Uterus (tissue), 4 donors: Measurements from ENCODE around the gene MMAB. TPM values are rescaled to one million over a fixed set of nuclear protein-coding genes. Genes with fewer than 3 reads are reported as not detected.

Experiments
- DNase-seq, 2 donors: peaks; one replicate each; pipeline ENCODE4 v3.0.0-alpha.2; 2019 to 2020
- H3K27ac ChIP-seq, 2 donors: fragments of 200-600 bp; sonication (generic); 1 replicate in 1 of 2; 2 replicates in 1 of 2; pipeline ENCODE4 v1.5.1; 2016 to 2018
- H3K27me3 ChIP-seq, 2 donors: fragments of 200-600 bp; sonication (generic); one replicate each; pipeline ENCODE4 v1.5.1; 2018 to 2019; ENCODE audit warnings: control low read depth in 1 of 2
- H3K36me3 ChIP-seq, 2 donors: fragments of 200-600 bp; sonication (generic); one replicate each; pipeline ENCODE4 v1.5.1; 2019; ENCODE audit warnings: control low read depth in 1 of 2
- H3K4me1 ChIP-seq, 2 donors: fragments of 200-600 bp; sonication (generic); one replicate each; pipeline ENCODE4 v1.5.1; 2018 to 2019; ENCODE audit warnings: control low read depth in 1 of 2
- H3K4me3 ChIP-seq, 2 donors: fragments of 200-600 bp; sonication (generic); 1 replicate in 1 of 2; 2 replicates in 1 of 2; pipeline ENCODE4 v1.5.1; 2018 to 2019; ENCODE audit warnings: mild to moderate bottlenecking in 1 of 2
- H3K9me3 ChIP-seq, 2 donors: fragments of 200-600 bp; sonication (generic); one replicate each; pipeline ENCODE4 v1.5.1; 2019; ENCODE audit warnings: control low read depth in 1 of 2
- CTCF ChIP-seq, 4 experiments: fragments of 200-600 bp in 2 of 4; fragments of 450-650 bp in 2 of 4; sonication (generic) in 2 of 4; IDR thresholded peaks; one replicate each; pipeline ENCODE4 v1.5.1; 2016 to 2019; ENCODE audit warnings: antibody characterized with exemption in 4 of 4, mild to moderate bottlenecking in 2 of 4, moderate library complexity in 1 of 4
- POLR2A ChIP-seq, 2 donors: fragments of 450-650 bp; IDR thresholded peaks; one replicate each; pipeline ENCODE4 v1.6.1; 2016; ENCODE audit warnings: antibody characterized with exemption in 2 of 2, mild to moderate bottlenecking in 1 of 2, moderate library complexity in 1 of 2
- intact Hi-C: fragments of 100-400 bp; cut with DNase I; formaldehyde crosslinking; loops from one replicate; pipeline ENCODE4 v1.15.1; 2023; ENCODE audit warnings: low total_unique reads
- total RNA-seq, 4 donors: library from RNA; depleted of rRNA in 3 of 4; stranded (reverse); fragments of >200 nt in 3 of 4; gene quantifications; one replicate each; pipeline versions ENCODE4 v1.1.0 to v1.2.4, GENCODE V29; 2014 to 2023
- donor health status: DM: yes; HTN: yes; CAD: no.

The MMAB gene
- total RNA-seq, 4 donors from 2014 or later: 15.0 to 234 (median 21.5) TPM

- no peak for TF ChIP-seq POLR2A (IDR thresholded peaks at IDR 0.05)
- TF ChIP-seq CTCF (IDR thresholded peaks at IDR 0.05): no peak
- Histone ChIP-seq H3K9me3 (no peaks in the 10 kb centered on the region), H3K4me1 (no peaks in the 10 kb centered on the region), H3K27me3 (no peaks in the 10 kb centered on the region), H3K36me3 (no peaks in the 10 kb centered on the region), H3K4me3 (no peak overlapping the region), H3K27ac (no peak overlapping the region)
- intact Hi-C loops: no loop called here
- no peak for DNase-seq
Observed at GRCh38 chr12:109553483-109553882, 19.8 kb downstream of the MMAB start.

- H3K9me3 ChIP-seq: no peaks in the 10 kb centered on the region
- H3K4me1 ChIP-seq: no peaks in the 10 kb centered on the region
- intact Hi-C loops: no loop called here
- TF ChIP-seq POLR2A (IDR thresholded peaks at IDR 0.05) (no peak), CTCF (IDR thresholded peaks at IDR 0.05) (no peak)
- DNase-seq: no peak
- H3K27ac ChIP-seq: no peak overlapping the region
- H3K36me3 ChIP-seq: no peaks in the 10 kb centered on the region
- H3K27me3 ChIP-seq: no peaks in the 10 kb centered on the region
- H3K4me3 ChIP-seq: no peak overlapping the region
Observed at GRCh38 chr12:109552971-109553370, 20.3 kb downstream of the MMAB start.

GRCh38 chr12:109551108-109551507 lies 22.2 kb downstream of the MMAB start:
- TF ChIP-seq CTCF (IDR thresholded peaks at IDR 0.05) (no peak), POLR2A (IDR thresholded peaks at IDR 0.05) (no peak)
- H3K36me3 ChIP-seq: no peaks in the 10 kb centered on the region
- H3K4me3 ChIP-seq: no peak overlapping the region
- intact Hi-C loops: no loop called here
- H3K27me3 ChIP-seq: no peaks in the 10 kb centered on the region
- no peaks in the 10 kb centered on the region for H3K9me3 ChIP-seq
- no peaks in the 10 kb centered on the region for H3K4me1 ChIP-seq
- DNase-seq: no peak
- H3K27ac ChIP-seq: no peak overlapping the region

GRCh38 chr12:109550281-109550680 lies 23.0 kb downstream of the MMAB start:
- DNase-seq: no peak
- TF ChIP-seq CTCF (IDR thresholded peaks at IDR 0.05): no peak
- no peak for TF ChIP-seq POLR2A (IDR thresholded peaks at IDR 0.05)
- Histone ChIP-seq H3K4me3 (no peak overlapping the region), H3K36me3 (no peaks in the 10 kb centered on the region), H3K27ac (no peak overlapping the region), H3K27me3 (no peaks in the 10 kb centered on the region), H3K9me3 (no peaks in the 10 kb centered on the region), H3K4me1 (no peaks in the 10 kb centered on the region)
- intact Hi-C loops: no loop called here

- Histone ChIP-seq H3K4me1 (no peaks in the 10 kb centered on the region), H3K36me3 (no peaks in the 10 kb centered on the region), H3K27me3 (no peaks in the 10 kb centered on the region), H3K4me3 (no peak overlapping the region), H3K27ac (no peak overlapping the region), H3K9me3 (no peaks in the 10 kb centered on the region)
- TF ChIP-seq POLR2A (IDR thresholded peaks at IDR 0.05) (no peak), CTCF (IDR thresholded peaks at IDR 0.05) (no peak)
- no peak for DNase-seq
- intact Hi-C loops: no loop called here
Observed at GRCh38 chr12:109549613-109550270, 23.6 kb downstream of the MMAB start.
